Glomerular visceral epithelial cell (primary cell): ENCODE data around the gene GPR141.

Experiments used
- DNase-seq: peaks from one replicate; pipeline ENCODE4 v3.0.0-alpha.2; 2016; ENCODE audit errors: extremely low spot score

The GPR141 gene, protein sequence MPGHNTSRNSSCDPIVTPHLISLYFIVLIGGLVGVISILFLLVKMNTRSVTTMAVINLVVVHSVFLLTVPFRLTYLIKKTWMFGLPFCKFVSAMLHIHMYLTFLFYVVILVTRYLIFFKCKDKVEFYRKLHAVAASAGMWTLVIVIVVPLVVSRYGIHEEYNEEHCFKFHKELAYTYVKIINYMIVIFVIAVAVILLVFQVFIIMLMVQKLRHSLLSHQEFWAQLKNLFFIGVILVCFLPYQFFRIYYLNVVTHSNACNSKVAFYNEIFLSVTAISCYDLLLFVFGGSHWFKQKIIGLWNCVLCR

DNA sequence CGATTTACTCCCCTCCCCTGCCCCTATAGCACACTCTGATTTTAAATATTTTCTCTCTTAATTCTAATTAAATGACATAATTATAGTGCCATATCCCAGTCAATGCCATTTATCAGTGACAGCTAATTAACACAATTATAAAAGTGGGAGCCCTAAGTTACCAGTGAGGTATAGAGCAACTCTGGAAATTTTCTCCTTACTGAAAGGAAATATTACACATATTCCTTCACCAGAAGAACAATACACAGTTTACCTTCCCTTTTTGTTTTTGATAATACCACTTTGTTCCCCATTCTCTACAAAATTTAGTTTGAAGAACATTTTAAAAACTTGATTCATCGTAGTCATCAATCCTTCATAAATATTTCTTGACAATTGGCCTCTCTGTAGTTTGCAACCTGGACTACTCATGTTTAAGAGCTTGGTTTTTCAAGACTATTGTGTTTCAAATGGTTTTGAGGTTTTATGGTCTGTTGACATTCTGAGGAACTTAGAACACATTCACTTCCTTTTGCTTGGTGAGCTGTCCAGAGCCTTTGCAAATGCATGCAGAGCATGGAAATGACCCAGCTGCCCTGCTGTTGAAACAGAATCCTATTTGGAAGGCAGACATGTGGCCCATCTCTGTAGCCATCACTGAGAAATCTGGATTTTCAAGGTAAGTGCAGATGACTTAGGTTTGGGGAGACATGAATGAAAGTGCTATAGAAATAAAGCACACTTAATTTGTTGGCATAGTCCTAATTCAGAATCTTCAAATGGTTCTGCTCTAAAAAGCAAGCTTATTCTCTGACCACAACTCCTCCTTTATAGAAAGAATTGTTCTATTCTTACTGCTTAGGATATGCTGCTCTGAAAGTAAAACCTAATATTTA, at the start of gene GPR141:
Gene GPR141, plus strand, starts transcription at position 521 of the 875 bp plus-strand sequence. CDS start 56,628 bp downstream, outside the sequence.
- no peak for DNase-seq

DNA sequence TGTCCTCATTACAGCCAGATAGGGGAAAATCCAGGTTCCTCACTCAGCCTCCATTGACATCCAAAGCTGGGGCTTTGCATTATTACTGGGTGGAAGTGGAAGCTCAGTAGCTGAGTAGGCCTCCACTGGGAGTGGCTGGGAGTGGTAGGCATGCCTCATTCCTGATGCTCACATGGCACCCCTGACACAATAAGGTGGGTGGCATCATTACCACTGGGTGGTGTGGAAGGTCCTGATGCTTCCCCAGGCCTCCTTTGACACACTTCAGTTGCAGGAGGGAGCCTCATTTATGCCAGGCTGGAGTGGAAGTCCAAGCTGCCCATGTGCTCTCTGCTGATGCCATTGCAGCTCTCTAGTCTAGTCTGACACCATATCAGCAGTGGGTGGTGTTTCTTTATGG, 48.2 kb upstream of the GPR141 start:
- no peak for DNase-seq

DNA sequence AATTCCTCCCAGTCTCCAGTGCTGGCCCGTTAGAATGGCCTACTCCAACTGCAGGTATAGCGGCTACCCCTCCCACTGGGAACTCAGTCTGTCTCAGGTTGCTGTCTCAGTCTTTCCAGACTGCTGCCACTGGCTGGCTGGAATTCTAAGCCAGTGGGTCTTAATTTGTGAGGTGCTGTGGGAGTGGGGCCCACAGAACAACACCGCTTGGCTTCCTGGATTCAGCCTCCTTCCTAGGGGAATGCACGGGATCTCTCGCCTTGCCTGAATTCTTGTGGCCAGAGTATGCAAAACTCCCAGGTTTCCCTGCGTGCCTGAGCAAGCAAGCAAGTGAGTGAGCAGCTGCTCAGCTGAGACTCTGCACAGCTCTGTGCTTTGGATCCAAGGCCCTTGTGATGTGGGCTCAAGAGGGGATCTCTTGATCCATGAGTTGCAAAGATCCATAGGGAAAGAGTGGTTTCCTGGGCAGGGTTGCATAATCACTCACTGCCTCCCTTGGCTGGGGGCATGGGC, 41.5 kb upstream of the GPR141 start:
- no peak for DNase-seq

DNA sequence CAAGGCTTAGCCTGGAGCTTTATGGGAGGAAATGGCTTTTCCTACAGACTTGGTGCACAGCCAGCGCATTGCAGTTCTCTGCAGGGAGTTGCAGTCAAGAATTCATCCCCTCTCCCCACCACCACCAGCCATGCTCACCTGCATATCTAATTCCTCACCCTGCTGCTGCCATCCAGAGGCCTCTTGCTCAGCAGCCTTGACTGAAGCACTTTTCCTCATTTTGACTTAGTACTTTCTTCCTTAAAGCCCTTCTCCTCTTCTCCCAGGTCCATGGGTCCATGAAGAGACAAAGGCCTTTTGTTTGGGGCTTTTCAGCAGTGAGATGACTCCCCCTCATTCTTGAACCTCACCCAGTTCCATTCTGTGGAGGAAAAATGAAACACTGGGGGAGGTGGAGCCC, 39.7 kb upstream of the GPR141 start:
- DNase-seq, result no peak

DNA sequence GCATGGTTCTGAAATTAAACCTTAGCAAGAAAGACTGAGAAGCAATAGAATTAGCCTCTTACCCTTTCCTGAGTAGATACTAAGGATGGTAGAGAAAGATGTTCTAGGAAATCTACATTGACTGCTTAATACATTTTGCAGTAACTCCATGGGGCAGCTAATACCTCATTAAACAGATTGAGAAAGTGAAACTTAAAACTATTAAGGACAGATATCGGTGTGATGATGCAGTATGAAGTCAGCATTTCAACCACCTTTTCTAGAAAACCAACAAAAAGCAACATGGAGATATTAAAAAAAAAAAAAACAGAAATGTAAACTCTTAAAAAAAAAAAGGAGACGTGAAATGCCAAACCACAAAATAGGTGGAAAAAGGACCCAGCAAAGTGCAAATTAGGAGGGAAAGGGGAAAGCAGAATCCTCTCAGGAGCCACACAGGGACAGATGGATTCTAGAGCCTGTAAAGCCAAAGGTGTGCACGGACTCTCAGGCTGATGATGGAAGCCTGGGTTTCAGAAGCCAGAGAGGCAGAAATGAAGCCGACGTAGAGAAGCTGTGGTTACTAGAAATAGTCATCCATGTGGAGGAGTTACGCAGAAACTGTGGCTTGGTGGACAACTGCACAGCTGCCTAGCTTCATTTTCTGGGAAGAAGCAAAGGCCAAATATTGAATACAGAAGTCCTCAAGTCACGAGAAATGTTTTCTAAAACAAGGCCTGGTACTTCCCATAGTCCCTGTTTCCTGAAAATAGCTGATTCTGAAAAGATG, 38.1 kb upstream of the GPR141 start:
- no peak for DNase-seq

DNA sequence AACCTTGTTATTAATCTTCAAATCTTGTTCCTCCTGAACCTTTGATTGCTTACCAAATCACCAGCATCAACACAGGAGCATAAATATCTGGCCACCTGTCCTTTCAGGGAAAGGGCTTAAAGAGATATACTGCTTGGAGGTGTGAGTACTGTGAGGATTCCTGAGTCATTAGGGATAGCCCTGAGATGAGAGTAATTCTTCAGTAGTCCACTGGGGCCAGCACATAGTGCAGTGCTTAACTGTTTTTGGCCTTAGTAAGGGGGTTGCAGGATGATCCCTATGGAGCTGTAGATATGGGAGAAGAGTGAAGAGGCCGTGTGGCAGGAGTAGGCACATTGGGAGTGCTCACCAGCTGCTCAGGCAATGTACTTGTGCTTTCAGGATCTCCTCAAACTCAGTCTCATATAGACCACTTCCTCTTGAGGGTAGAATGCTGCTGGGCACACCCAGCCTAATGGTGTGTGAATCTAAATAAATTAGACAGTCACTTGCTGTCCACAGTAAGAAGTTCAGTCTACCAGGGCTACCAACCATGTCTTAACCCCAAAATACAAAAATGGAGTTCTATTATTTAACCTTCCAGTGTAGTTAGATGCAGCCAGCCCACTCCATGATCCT, 26.5 kb upstream of the GPR141 start:
- no peak for DNase-seq

DNA sequence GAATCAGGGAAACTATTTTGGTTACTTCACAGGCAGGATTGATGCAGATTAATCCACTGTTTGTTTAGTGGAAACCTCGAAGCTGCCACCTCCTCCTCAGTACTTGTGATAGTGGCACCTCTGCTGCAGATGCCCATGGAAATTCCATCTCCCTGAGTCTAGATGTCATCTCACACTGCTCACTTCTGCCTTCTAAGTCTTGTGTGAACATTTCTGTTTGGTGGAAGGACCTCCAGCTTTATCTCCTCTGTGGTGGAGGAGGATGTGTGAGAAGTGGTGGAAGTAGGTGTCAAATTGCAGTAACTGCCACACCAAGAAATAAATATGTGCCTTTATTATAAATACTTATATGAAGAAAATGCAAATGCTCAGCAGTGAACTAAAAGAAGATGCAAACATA, 25.8 kb upstream of the GPR141 start:
- DNase-seq, result no peak

DNA sequence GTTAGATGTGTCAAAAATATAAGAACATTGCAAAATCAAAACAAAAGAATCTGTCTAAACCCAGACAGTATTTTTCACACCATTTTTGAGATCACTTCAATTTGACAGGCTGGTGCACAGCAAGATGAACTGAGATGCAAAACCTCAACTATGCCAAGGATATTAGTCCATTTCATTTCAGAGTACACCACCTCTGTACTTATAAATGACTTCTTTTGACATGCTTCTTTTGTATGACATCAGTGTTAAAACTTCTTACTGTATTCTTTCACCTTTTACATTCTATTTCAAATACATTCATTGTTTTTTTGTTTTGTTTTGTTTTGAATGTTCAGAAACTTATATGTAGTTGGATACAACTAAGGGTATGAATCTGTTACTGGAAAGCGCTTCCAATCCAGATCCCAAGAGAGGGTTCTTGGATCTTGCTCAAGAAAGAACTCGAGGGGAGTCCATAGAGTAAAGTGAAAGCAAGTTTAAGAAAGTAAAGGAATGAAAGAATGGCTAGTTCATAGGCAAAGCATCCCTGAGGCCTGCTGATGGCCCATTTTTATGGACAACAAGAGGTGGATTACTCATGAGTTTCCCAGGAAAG, 23.5 kb upstream of the GPR141 start:
- no peak for DNase-seq

DNA sequence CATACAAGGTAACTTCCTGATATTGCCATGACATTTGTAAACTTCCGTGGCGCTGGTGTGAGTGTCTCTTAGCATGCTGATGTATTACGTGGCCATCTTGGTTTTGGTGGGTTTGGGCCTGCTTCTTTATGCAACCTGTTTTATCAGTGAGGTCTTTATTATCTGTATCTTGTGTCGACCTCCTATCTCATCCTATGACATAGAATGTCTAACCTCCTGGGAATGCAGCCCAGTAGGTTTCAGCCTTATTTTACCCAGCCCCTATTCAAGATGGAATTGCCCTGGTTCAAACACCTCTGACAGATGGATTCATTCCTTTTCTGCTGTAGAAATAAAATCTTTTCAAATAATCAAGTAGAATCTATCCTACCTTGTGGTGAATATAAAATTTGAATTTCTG, 23.0 kb upstream of the GPR141 start:
- no peak for DNase-seq

DNA sequence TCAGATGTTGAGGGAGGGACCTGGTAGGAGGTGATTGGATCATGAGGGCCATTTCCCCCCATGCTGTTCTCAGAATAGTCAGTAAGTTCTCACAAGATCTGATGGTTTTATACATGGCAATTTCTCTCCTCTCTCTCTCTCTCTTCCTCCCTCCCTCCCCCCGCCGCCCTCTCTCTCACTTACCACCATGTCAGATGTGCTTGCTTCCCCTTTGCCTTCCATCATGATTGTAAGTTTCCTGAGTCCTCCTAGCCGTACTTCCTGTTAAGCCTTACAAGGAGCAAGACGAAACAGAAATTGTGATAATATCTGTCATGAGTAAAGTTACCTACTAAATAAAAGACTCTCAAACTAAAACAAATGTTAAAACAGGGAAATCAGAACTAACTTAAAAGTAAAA, 19.9 kb upstream of the GPR141 start:
- DNase-seq, result no peak

DNA sequence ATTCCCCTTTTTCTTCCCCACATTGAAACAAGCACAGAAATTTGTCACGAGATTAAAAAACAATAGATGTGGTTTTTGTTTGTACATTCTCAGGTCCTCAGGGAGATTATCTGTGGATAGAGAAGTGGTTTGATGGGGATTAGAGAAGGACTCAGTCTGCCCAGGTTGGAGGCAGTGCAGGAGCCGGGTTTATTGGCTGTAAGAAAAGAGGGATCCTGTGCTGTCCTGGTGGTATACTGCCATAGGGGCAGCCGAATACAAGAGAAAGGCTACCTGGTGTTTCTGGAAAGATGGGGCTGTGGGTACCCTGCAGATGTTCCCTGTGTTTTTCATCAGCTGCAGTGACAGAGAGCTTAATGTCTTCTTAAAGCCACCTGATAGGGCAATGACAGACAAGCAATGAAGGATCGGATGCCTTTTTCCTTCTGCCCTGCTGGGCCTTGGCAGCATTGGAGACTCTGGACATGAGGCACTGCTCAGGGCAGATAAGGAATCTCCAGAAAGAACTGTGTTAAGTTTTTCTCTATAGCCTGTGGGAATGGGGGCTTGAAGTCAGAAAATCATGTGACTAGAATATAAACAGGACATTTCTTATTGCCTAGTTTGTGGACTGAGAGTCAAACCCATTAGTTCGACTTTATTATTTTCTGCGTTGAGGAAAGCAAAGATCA, 18.1 kb upstream of the GPR141 start:
- no peak for DNase-seq

DNA sequence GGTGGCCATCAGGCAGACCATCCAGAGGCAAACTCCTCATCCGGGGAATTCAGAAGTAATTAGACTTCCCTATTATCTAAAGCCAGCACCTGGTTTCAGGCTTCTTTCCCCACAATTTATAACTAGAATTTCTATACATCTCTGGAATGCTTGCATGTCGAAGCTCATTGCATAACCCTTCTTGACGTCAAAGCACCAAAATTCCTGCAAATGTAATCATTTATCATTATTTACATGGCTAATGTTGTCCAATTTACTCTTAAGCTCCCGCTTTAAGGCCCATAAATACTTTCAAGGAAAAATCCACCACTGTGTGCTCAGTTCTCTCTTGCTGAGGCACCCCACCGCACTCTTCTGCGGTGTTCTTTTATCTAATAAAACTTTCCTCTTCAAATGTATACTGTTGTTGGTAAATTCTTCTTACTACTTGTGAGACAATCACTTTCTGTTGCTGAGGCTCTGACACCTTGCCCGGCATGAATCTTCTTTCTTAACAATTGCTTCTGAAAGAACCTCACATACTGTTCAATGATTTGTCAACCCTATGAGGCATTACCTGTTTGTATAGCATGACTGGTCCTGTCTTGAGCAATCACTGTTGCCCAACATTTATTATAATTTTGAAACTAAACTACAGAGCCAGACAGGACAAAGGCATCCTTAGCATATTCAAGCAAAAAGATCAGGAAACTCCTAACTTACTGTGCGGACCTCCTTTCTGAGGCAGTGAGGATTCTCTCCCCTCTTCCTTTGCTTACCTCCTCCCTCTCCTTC, 17.4 kb upstream of the GPR141 start:
- no peak for DNase-seq

DNA sequence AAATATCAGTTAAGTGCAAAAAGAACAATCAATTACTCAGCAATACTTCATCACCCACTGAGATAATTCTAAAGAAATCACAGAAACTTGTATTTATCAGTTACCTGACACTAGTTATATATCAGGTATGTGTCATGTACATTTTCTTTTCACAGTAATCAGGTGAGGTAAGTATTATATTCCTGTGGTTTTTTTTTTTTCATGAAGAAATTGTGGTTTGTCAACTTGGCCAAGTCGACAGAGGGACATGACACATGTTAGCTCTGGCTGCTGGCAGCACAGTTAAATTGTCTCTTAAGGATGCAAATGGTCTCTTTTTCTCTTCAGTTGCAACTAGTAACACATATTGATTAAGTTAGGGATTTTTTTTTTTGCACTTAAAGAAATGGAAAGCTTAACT, 13.7 kb upstream of the GPR141 start:
- DNase-seq, result no peak

DNA sequence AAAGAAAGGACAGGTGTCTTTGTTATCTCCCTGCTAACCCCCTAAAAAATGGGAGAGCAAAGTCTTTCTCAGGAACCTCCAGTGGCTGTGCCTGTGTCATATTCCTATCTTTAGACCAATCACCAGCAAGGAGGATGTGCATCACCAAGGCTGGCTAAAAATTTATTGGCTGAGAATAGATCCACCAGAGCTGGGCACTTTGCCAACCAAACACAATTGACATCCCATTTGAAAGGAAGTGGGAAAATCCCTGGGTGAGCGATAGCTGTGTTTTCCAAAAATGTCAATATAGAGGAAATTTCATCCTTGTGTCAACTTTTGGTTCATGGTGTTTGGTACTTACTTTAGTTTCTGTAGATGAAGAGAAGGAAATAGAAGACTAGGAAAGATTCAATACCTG, 13.1 kb upstream of the GPR141 start:
- no peak for DNase-seq

DNA sequence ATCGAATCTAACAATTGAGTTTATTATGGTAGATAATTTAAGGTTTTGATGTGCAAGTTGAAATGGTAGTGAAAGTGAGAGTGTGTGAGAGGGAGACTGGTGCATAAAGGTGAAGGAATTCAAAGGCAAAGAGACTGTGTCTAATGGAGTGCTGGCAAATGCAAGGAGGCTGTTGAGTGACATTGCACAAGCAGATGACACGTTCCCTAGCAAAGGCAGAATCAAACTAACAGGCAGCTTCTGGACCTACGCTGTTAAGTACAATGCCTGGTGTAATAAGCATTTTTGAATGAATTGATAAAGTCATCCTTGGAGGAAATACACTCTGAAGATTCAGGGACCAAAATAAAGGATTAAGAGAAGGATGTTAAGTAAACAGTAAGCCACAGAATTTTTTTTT, 11.7 kb upstream of the GPR141 start:
- DNase-seq, result no peak

DNA sequence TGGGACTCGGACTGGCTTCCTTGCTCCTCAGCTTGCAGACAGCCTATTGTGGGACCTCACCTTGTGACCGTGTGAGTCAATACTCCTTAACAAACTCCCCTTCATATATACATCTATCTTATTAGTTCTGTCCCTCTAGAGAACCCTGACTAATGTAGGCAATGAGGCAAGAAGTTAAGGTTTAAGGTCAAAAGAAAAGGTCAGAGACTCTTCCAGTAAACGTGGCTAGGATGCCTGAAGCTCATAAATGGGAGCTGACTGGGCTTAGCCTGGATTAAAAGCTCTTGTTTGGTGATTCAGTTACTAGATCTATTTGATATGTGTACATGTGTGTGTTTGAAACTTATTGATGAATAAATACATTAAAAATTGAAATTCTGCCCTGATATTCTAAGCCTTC, 10.6 kb upstream of the GPR141 start:
- no peak for DNase-seq

DNA sequence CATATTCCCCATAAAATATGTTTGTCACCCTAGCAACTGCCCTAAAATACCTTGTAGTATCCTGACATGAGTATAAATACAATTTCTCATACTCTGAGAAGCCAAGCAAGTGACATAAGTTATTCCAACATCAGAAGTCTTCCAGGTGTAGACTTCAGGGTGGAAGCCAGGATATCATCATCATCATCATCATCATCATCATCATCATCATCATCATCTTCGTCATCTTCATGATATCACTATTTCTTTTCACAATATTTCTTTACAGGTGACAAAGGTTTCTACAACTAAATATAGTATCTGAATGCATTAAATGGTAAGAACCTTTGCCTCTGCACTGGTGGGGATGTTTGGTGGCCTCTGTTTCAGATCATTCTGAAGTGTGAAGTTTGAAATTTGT, 10.0 kb upstream of the GPR141 start:
- no peak for DNase-seq

DNA sequence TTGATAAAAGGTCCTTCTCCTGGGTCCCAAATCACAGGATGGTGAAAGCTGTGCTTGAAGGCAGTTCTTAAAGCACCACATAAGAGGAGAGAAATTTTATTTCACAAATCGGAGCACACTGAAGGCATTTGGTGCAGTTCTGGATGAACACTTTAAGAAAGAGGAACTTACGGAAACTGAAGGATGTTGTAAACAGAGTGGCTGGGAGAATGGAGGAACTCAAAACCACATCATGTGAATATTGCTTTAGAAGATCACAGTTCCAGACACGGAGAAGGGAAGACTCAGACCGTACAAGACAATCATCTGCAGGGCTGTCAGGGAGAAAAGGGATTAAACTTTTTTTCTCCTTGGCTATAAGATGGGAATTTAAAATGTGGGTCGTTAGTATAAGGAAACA, 9.0 kb upstream of the GPR141 start:
- no peak for DNase-seq

DNA sequence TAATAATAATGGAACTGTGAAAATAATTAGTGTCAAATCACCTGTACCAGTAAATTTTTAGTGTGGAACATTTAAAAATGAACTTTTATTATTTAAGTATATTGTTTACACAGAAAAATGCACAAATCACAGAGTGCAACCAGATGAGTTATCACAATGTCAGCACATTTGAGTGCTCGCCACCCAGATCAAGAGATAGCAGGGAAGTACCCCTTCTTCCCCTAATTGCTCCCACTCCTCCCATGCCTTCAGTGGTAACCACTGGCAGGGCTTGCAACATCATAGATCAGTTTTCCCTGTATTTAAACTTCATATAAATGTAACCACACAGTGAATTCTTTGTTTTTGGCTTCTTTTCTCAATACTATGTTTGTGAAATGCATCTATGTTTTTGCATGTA, 7.8 kb upstream of the GPR141 start:
- no peak for DNase-seq

DNA sequence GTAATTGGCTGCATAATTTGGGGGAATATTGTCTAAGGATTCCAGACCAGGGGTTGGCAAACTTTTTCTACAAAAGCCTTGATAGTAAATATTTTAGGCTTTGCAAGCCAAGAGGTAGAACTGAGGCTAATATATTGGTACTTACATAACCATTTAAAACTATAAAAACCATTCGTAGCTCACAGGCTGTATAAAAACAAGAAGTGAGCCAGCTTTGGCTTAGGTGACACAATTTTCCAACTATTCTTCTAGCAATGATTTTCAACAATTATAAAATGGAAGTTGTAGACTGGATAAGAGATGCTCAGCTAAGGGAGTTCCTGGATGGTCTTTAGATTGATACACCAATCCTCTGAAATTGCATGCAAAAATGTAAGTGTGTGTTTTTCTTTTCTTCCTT, 1.4 kb downstream of the GPR141 start:
- no peak for DNase-seq
